VCaP (cell line): ENCODE results near the gene ETV1.

Source experiments
- H3K27ac ChIP-seq: fragments of 450-650 bp; 2 replicates; pipeline ENCODE4 v1.5.1; 2017
- CTCF ChIP-seq: fragments of 450-650 bp; conservative IDR thresholded peaks from 2 replicates; pipeline ENCODE4 v1.5.1; 2017; ENCODE audit warnings: mild to moderate bottlenecking, moderate library complexity

Gene ETV1

GRCh38 chr7:13948019-13948801 is 41.3 kb downstream of the ETV1 start:
- no peak overlapping the region for H3K27ac ChIP-seq
- no peak for TF ChIP-seq CTCF

DNA sequence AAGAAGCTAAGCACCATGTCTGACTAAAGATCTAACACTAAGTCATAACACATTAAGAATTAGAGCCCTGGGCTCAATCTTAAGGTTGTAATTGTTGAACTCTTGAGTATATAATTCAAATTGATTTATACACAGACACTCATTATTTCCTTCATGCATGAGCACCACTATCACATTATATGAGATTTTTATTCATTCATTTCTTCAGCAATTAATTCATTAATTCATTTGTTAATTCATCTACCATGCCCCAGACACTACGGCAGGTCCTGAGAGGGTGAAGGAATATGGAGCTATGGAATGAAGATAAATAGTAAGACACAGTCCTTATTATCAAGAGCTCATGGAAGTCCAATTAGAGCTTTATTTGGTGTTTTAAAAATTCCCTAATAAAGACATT is 41.9 kb downstream of the ETV1 start:
- H3K27ac ChIP-seq = no peak overlapping the region

DNA sequence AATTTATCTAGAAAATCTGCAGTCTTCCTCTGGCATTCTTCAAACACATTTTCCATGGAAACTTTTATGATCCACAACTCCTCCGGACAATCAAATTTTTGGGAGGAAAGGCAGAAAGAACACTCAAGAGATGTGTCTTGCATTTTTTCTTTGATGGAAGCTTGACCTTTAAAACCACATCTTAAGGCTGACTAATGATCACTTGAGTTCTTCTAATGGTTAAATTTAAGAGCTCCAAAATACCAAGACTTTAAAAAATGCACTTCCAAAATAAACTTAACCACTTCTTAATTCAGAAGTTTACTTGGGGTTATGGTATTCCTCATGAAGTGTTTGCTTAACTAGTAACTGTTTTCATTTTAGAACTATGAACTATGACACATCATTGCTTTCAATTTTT is 43.3 kb downstream of the ETV1 start:
- TF ChIP-seq CTCF = no peak
- no peak overlapping the region for H3K27ac ChIP-seq

More for the DNA sequence above, 41.9 kb downstream of the ETV1 start:
- TF ChIP-seq CTCF = no peak

- no peak overlapping the region for H3K27ac ChIP-seq
- TF ChIP-seq CTCF = no peak
These were observed 43.8 kb downstream of the ETV1 start for GRCh38 chr7:13945670-13946069.

DNA sequence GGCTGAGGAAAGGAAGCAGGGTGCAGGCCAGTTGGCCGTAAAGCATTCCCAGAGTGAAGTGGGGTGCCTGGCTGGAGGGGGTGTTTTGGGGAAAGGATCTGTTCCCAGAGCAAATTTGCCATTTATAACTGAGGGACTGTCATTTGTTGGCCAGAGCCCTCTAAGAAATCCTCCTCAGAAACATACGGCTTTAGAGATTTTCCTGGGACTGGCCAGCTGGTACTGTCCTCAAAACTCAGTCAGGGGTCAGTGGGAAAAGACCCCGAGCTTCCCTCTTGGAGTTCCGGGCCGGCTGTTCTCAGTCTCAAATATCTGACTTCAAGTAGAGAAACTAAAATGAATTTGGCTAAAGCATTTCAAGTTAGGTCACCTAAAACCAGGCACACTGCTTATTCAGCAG is 55.9 kb downstream of the ETV1 start:
- H3K27ac ChIP-seq = no peak overlapping the region
- no peak for TF ChIP-seq CTCF

DNA sequence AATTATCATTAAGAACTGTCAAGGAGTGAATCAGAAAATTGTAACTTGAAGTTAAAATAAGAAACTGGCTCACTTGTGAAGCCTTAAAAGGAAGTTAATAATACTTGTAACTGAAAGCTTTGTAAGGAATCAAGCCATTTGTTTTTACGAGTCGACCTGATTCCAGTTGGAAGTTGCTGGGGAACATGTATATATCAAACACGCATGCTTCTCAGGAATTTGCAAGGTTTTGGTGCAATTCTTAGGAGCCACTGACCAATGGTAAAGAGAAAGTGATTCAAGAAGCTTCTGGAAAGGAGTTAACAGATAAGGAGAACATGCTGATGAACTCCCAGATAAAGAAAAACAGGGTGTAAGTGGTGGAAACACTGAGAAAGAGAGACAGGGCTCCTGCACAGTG is 56.4 kb downstream of the ETV1 start:
- no peak for TF ChIP-seq CTCF

GRCh38 chr7:13932131-13932530 is 57.3 kb downstream of the ETV1 start:
- no peak for TF ChIP-seq CTCF
- no peak overlapping the region for H3K27ac ChIP-seq

More for the DNA sequence above, 56.4 kb downstream of the ETV1 start:
- H3K27ac ChIP-seq = no peak overlapping the region
